GM18868 (cell line): ENCODE data around the gene PCDHGA11.
A peak's percentile ranks its signal among the peaks of the same experiment; 100 is the strongest.
"Not testable (repeated sequence)": the region's sequence is repeated elsewhere in the genome, so short reads cannot be mapped to it uniquely, and the experiment has no call there.

Experiments used
- ATAC-seq: cut with Tn5 transposase; IDR thresholded peaks from one replicate; pipeline ENCODE4 v1.9.1; 2021; ENCODE audit warnings: mild to moderate bottlenecking, moderate library complexity; ENCODE audit not compliant: unreplicated experiment

The PCDHGA11 gene

GRCh38 chr5:141420855-141421488, at the start of gene PCDHGA11:
Gene PCDHGA11 (plus strand): TSS chr5:141421051. CDS start chr5:141421228, 177 bp downstream.
- peak; percentile 65 for ATAC-seq

- ATAC-seq = no peak
Observed at GRCh38 chr5:141371572-141372475, 49.0 kb upstream of the PCDHGA11 start.

DNA sequence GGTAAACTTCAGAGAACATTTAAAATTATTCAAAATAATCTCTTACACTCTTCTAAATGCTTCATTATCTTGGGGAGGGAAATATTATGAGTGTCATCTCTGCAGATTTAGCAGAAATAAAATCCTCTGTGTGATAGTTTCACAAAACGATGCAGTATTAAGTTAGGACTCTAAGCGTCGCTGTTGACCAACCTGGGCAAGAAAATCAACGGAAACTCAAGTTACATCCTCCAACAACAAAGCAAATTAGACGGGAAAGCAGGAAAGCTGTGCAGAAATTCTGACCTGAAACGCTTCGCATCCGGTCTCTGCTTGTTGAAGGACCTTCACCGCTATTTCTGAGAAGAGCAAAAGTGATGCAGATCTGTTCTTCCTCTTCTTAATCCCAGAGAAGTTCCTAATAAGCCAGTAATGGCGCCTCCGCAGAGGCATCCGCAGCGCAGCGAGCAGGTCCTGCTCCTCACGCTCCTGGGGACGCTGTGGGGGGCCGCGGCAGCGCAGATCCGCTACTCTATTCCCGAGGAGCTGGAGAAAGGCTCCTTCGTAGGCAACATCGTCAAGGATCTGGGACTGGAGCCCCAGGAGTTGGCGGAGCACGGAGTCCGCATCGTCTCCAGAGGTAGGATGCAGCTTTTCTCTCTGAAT, 47.1 kb upstream of the PCDHGA11 start, which contains the start of gene PCDHGA6:
TSS of gene PCDHGA6 (plus strand) at position 219 of the 645 bp plus-strand sequence. CDS start at position 412, 193 bp downstream.
- no peak for ATAC-seq

GRCh38 chr5:141374627-141375026, 46.2 kb upstream of the PCDHGA11 start:
- no peak for ATAC-seq

DNA sequence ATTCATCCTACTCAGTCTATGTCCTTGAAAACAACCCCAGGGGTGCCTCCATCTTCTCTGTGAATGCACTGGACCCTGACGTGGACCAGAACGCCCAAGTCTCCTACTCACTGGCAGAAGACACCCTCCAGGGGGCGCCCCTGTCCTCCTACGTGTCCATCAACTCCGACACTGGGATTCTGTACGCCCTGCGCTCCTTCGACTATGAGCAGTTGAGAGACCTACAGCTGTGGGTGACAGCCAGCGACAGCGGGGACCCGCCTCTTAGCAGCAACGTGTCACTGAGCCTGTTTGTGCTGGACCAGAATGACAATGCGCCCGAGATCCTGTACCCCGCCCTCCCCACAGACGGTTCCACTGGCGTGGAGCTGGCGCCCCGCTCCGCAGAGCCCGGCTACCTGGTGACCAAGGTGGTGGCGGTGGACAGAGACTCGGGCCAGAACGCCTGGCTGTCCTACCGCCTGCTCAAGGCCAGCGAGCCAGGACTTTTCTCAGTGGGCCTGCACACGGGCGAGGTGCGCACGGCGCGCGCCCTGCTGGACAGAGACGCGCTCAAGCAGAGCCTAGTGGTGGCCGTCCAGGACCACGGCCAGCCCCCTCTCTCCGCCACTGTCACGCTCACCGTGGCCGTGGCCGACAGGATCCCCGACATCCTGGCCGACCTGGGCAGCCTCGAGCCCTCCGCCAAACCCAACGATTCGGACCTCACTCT, 45.3 kb upstream of the PCDHGA11 start:
- not testable (repeated sequence) for ATAC-seq

GRCh38 chr5:141382469-141383294, 38.2 kb upstream of the PCDHGA11 start, which contains the start of gene PCDHGA7:
Gene PCDHGA7 (plus strand): TSS chr5:141382742. CDS start chr5:141382900, 158 bp downstream.
- ATAC-seq = peak; percentile 83

DNA sequence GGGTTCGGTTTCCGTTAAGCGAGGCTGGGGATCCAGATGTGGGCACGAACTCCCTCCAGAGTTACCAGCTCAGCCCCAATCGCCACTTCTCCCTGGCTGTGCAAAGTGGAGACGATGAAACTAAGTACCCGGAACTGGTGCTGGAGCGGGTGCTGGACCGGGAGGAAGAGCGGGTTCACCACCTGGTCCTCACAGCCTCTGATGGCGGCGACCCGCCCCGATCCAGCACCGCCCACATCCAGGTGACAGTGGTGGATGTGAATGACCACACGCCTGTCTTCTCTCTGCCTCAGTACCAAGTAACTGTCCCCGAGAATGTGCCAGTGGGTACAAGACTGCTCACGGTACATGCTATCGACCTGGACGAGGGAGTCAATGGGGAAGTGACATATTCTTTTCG, 37.5 kb upstream of the PCDHGA11 start:
- no peak for ATAC-seq

GRCh38 chr5:141384471-141385267, 36.2 kb upstream of the PCDHGA11 start:
- no peak for ATAC-seq

DNA sequence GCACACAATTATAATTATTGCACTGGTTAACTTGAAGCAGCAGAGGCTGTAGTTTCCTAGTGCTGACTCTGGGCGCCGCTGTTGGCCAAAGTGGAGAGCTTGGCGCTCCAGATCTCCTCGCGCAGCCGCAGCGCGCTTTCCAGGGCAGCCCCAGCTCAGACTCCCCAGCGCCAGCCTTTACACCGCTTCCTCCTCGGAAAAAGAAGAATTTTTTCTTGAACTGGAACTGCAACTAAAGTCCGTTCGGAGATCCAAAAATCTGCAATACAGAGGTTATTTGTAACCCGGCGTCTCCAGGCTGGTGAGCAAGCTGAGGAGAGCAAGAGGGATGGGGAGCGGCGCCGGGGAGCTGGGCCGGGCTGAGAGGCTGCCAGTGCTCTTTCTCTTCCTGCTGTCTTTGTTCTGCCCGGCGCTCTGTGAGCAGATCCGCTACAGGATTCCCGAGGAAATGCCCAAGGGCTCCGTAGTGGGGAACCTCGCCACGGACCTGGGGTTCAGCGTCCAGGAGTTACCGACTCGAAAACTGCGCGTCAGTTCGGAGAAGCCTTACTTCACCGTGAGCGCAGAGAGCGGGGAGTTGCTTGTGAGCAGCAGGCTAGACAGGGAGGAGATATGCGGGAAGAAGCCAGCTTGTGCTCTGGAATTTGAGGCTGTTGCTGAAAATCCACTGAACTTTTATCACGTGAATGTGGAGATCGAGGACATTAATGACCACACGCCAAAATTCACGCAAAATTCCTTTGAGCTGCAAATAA, 33.1 kb upstream of the PCDHGA11 start, which contains the start of gene PCDHGB4:
TSS of gene PCDHGB4 (plus strand) at position 142 of the 755 bp plus-strand sequence. CDS start at position 329, 187 bp downstream.
- ATAC-seq = peak; percentile 89

DNA sequence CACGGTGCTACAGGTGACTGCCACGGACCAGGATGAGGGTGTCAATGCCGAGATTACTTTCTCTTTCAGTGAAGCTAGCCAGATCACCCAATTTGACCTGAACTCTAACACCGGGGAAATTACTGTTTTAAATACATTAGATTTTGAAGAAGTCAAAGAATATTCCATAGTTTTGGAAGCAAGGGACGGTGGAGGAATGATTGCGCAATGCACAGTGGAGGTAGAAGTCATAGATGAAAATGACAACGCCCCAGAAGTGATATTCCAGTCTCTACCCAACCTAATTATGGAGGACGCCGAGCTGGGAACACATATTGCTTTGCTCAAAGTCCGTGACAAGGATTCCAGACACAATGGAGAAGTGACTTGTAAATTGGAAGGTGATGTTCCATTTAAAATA, 32.2 kb upstream of the PCDHGA11 start:
- no peak for ATAC-seq

- no peak for ATAC-seq
Observed at GRCh38 chr5:141389153-141390042, 31.5 kb upstream of the PCDHGA11 start.

- no peak for ATAC-seq
Observed at GRCh38 chr5:141392429-141393198, 28.2 kb upstream of the PCDHGA11 start, which contains the start of gene PCDHGA8. Gene PCDHGA8 (plus strand): TSS chr5:141392633. CDS start chr5:141392814, 181 bp downstream.

- ATAC-seq = no peak
Observed at GRCh38 chr5:141393267-141393666, 27.6 kb upstream of the PCDHGA11 start.

- not testable (repeated sequence) for ATAC-seq
Observed at GRCh38 chr5:141394401-141395187, 26.3 kb upstream of the PCDHGA11 start.

GRCh38 chr5:141397756-141398551, 22.9 kb upstream of the PCDHGA11 start, which contains the start of gene PCDHGB5:
Gene PCDHGB5 (plus strand): TSS chr5:141397947. CDS start chr5:141398128, 181 bp downstream.
- ATAC-seq = peak; percentile 97
